Fibroblast of peridontal ligament (primary cell): ENCODE measurements around the gene FUT8.
"Not testable (repeated sequence)": the region's sequence is repeated elsewhere in the genome, so short reads cannot be mapped to it uniquely, and the experiment has no call there.

Experiments used
- DNase-seq: peaks from one replicate; pipeline ENCODE4 v3.0.0-alpha.2; 2010; ENCODE audit errors: extremely low read depth

The FUT8 gene

GRCh38 chr14:65620195-65620594, 207.7 kb downstream of the FUT8 start:
- no peak for DNase-seq

GRCh38 chr14:65622703-65623102, 210.2 kb downstream of the FUT8 start:
- no peak for DNase-seq

DNA sequence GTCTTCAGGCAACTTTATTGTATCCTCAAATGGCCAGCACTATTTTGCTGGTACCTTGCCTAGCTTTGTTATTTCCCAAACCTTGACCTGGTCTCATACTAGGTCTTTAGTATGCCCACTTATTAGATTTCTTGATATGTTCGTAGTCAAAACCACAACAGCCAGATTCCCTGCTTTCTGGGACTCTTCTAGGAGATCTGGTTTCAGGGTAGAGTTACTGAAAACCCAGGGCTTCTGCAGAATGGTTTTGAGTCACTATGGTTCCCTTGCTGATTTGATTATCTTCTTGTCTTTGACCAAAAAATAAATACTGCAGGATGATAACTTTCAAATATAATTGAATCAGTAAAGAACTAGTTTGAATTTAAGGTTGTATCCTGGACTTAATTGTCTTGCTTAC, 211.2 kb downstream of the FUT8 start:
- peak; percentile 5 for DNase-seq

DNA sequence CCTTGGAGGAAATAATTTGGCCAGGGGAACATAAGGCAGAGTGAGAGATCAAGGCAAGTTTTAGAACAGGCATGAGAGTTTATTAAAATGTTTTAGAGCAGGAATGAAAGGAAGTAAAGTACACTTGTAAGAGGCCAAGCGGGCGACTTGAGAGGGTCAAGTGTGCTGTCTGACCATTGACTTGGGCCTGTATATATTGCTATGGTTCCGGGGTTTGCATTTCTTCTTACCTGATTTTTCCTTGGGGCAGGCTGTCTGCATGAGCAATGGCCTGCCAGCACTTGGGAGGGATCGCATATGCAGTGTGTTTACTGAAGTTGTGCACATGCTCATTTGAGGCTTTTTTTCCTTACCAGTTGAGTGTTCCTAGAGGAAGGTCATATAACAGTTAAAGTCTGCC, 214.8 kb downstream of the FUT8 start:
- no peak for DNase-seq

DNA sequence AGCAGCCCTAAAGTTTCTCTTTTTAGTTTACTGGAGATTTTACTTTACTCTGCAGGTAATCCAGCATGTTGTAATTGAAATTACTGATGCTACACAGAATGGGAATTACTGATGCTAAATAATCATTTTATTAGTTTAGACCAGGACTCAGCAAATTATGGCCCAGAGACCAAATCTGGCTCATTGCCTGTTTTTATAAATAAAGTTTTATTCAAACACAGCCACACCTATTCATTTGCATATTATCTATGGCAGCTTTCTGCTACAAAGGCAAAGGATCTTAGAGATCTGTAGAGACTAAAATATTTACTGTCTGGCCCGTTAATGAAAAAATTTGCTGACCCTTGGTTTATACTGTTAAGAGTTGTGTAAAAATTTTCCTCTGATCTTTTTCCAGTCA, 216.1 kb downstream of the FUT8 start:
- no peak for DNase-seq

DNA sequence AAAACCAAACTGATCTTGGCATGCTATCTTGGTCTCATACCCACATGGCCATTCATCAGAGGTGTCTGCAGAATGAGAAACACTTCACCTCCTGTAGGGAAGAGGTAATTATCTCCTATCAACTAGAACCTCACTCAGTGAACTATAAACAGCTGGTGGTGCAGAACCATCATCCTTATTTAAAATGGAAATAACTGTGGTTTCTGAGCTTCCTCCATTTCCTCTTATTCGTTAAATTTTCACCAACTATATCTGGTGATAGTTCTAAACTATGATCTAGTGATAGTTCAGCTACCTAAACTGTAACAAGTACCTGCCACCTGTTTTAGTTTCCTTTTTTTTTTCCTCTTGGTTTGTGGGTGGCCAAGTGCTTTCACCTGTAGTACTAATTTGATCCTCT, 218.5 kb downstream of the FUT8 start:
- no peak for DNase-seq

DNA sequence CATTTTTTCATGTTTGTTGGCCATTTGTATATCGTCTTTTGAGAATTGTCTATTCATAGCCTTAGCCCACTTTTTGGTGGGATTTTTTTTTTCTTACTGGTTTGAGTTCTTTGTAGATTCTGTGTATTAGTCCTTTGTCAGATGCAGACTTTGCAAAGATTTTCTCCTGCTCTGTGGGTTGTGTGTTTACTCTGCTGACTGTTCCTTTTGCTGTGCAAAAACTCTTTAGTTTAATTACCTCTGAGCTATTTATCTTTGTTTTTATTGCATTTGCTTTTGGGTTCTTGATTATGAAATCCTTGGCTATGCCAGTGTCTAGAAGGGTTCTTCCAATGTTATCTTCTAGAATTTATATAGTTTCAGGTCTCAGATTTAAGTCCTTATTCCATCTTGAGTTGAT, 220.0 kb downstream of the FUT8 start:
- no peak for DNase-seq

- not testable (repeated sequence) for DNase-seq
Observed at GRCh38 chr14:65633666-65634065, 221.1 kb downstream of the FUT8 start.

GRCh38 chr14:65637780-65638179, 225.2 kb downstream of the FUT8 start:
- DNase-seq, result no peak

- no peak for DNase-seq
Observed at GRCh38 chr14:65639216-65639615, 226.7 kb downstream of the FUT8 start.

GRCh38 chr14:65650826-65651225, 238.3 kb downstream of the FUT8 start:
- DNase-seq, result no peak

GRCh38 chr14:65656554-65656953, 244.0 kb downstream of the FUT8 start:
- no peak for DNase-seq

GRCh38 chr14:65658202-65658601, 245.7 kb downstream of the FUT8 start:
- DNase-seq, result peak; percentile 45

DNA sequence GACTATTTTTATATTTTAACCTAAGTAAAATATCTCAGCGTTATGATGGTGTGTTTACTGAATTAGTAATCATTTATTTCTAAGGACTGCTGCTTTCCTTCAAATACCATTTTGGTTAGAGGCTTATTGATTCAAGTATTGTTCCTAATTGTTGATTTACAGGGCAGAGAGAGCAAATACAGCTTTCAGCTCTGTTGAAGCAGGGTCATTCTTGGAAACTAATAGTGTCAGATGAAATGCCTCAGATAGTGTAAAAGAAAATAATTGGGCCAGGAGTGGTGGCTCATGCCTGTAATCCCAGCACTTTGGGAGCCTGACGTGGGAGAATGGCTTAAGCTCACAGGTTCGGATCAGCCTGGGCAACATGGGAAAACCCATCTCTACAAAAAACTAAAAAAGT, 249.3 kb downstream of the FUT8 start:
- DNase-seq, result no peak

DNA sequence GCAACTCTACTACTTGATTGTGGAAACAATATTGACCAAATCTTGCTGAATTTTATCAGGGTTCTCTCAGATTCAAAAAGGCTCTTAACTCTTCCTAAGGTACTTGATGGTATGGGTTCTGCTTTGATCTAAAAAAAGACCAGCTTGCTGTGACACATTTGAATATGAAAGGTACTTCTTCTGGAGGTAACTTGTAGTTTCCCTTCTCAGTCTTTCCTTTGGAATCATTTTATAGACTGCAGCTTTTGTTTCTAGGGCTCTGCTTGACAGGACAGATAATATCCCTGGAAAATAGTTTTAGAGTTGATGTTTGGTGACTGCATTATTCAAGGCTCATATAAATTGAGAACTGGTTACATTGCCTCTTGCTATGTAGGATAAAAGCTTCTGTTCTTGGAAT, 251.9 kb downstream of the FUT8 start:
- no peak for DNase-seq

GRCh38 chr14:65676361-65677014, 264.0 kb downstream of the FUT8 start:
- no peak for DNase-seq

DNA sequence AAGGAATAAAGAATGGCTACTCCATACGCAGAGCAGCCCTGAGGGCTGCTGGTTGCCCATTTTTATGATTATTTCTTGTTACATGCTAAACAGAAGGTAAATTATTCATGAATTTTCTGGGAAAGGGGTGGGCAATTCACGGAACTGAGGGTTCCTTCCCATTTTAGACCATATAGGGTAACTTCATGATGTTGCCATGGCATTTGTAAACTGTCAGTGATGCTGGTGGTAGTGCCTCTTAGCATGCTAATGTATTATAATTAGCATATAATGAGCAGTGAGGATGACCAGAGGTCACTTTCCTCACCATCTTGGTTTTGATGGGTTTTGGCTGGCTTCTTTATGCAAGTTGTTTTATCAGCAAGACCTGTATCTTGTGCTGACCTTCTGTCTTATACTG, 273.0 kb downstream of the FUT8 start:
- no peak for DNase-seq

- no peak for DNase-seq
Observed at GRCh38 chr14:65686761-65687160, 274.2 kb downstream of the FUT8 start.

DNA sequence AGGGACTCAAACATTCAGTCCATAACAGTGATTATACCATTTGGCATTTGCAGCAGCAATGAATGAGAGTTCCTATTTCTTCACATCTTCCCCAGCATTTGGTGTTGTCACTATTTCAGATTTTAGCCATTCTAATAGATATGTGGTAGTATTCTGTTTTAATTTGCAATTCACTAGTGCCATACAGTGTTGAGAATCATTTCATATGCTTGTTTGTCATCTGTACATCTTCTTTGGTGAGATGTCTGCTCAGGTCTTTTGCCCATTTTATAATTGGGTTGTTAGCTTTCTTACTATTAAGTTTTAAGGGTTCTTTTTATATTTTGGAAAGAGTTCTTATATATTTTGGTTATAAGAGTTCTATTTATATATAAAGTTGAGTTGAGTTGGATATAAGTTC, 276.5 kb downstream of the FUT8 start:
- DNase-seq, result no peak

GRCh38 chr14:65692566-65692965, 280.0 kb downstream of the FUT8 start:
- not testable (repeated sequence) for DNase-seq

GRCh38 chr14:65696801-65697200, 284.3 kb downstream of the FUT8 start:
- no peak for DNase-seq

- no peak for DNase-seq
Observed at GRCh38 chr14:65703521-65703920, 291.0 kb downstream of the FUT8 start.

- DNase-seq, result peak; percentile 44
Observed at GRCh38 chr14:65703996-65704395, 291.5 kb downstream of the FUT8 start.

GRCh38 chr14:65704437-65704836, 291.9 kb downstream of the FUT8 start:
- peak; percentile 55 for DNase-seq
